ENCODE data around the gene MMP24. TPM values are rescaled to one million over a fixed set of nuclear protein-coding genes. Genes with fewer than 3 reads are reported as not detected.

Gene MMP24
- total and polyA plus RNA-seq, 2 experiments from 2014 or later: 2.0 to 27.3 TPM

- no peak for TF ChIP-seq POLR2AphosphoS5 (IDR thresholded peaks at IDR 0.05; ENCODE audit: low read depth)
- no peak for TF ChIP-seq JUNB (IDR thresholded peaks at IDR 0.05; ENCODE audit: unreplicated experiment)
- TF ChIP-seq ETS1 (IDR thresholded peaks at IDR 0.05): no peak
- no peak for TF ChIP-seq CREB1 (CRISPR knock-in tag; IDR thresholded peaks at IDR 0.05; ENCODE audit: low read depth)
- no peak for TF ChIP-seq EZH2phosphoT487 (IDR thresholded peaks at IDR 0.05; ENCODE audit: unreplicated experiment)
- no peak for TF ChIP-seq REST (IDR thresholded peaks at IDR 0.05; ENCODE audit: unreplicated experiment)
- TF ChIP-seq NANOG (IDR thresholded peaks at IDR 0.05; ENCODE audit: borderline replicate concordance): no peak
- no peak for TF ChIP-seq ZNF331 (CRISPR knock-in tag; IDR thresholded peaks at IDR 0.05; ENCODE audit: low read depth)
- no peak for TF ChIP-seq STAT1 (IDR thresholded peaks at IDR 0.05; ENCODE audit: unreplicated experiment)
These were observed 50.6 kb downstream of the MMP24 start (continued) for GRCh38 chr20:35277127-35277526.

DNA sequence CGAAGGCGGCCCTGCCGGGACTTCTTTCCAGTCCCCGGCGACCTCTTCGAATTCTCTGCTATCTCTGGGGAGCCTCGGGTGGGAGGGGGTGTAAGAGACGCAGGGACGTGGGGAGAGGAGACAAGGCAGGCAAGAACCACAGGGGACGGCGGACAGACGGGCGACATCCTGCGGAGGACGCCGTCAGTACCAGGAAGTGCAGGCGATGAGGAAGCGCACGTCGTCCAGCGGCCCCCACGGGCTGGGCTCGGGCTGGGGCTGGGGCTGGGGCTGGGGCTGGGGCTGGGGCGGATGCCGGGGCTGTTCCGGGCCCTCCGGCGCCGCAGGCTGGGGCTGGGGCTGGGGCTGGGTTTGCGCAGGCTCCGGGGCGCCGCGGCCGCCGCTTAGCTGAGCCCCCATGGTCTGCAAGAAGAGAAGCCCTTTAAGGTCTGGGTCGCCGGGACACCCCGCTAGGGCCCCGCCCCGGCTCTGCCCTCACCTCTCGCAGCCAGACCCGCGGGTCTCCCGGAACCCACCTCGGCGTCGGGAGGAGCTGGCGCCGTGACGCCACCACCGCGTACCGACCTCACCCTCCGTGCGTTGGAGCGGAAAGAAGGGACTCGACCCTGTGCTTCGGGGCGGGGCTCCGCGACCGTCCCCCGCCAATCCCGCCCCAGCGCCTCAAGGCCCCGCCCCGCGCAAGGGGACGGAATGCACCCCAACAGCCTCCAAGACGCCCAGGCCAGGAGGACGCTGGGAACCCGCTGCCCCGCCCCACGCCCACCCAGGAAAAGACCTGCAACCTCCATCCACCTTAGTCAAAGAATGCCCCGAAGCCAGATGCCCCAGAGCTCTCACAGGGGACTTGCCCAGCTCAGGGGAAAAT lies 51.3 kb downstream of the MMP24 start, which contains the start of gene MMP24OS:
TSS of gene MMP24OS (minus strand) at position 592 of the 865 bp plus-strand sequence. CDS start at position 399, 193 bp downstream.
- H3K4me3 ChIP-seq: peak within 1 kb of the TSS; percentile 83
- H3K4me1 ChIP-seq (ENCODE audit: insufficient read depth): peaks cover 11% of the 10 kb centered on the region; the same call in 1 of the 2 replicates
- peak within 1 kb of the TSS; percentile 98 for H3K27ac ChIP-seq (ENCODE audit: low read depth)
- H3K27me3 Mint-ChIP-seq (ENCODE audit: insufficient read depth, low read depth, poor library complexity): peaks cover 37% of the 10 kb centered on the region
- H3K9me2 ChIP-seq (ENCODE audit: insufficient read depth): no peaks in the 10 kb centered on the region
- H3F3A ChIP-seq (replicated peaks; ENCODE audit: low read depth): peaks cover 41% of the 10 kb centered on the region
- TF ChIP-seq ZNF114 (CRISPR knock-in tag; IDR thresholded peaks at IDR 0.05) (no peak), CTCF (conservative IDR thresholded peaks at IDR 0.05; ENCODE audit: low read depth in 2 of 2) (peak in 1 of 2 experiments; percentile 42; a peak in 2 of 4 replicates), CREB1 (CRISPR knock-in tag; IDR thresholded peaks at IDR 0.05; ENCODE audit: low read depth) (peak; percentile 83), POLR2AphosphoS5 (IDR thresholded peaks at IDR 0.05; ENCODE audit: low read depth) (peak; percentile 96), REST (IDR thresholded peaks at IDR 0.05; ENCODE audit: unreplicated experiment) (no peak), EZH2phosphoT487 (IDR thresholded peaks at IDR 0.05; ENCODE audit: unreplicated experiment) (no peak), ETS1 (IDR thresholded peaks at IDR 0.05) (0 out of 2 replicates have a peak, but pooled peaks have one; percentile 11)
- no peaks in the 10 kb centered on the region; the same call in 2 of the 3 replicates for H3K9me3 Mint-ChIP-seq
- H2AFZ ChIP-seq: no peak within 1 kb of the TSS
- peak; percentile 85 for ATAC-seq
- H3K4me1 Mint-ChIP-seq: peaks cover 11% of the 10 kb centered on the region; the same call in 2 of the 3 replicates
- 0 out of 2 replicates have a peak, but pooled peaks cover 17% of the 10 kb centered on the region for H4K20me1 ChIP-seq (replicated peaks; ENCODE audit: insufficient read depth)
- H3K79me2 ChIP-seq (replicated peaks; ENCODE audit: insufficient read depth): peaks cover 26% of the 10 kb centered on the region
- H3K36me3 ChIP-seq (ENCODE audit: insufficient read depth): peaks cover 14% of the 10 kb centered on the region
- DNase-seq (ENCODE audit: low spot score): peak; percentile 95
- peak within 1 kb of the TSS; percentile 97 for H3K4me2 ChIP-seq
- peak within 1 kb of the TSS; percentile 96 for H3K27ac Mint-ChIP-seq
- no peaks in the 10 kb centered on the region for H3K27me3 ChIP-seq (ENCODE audit: insufficient read depth)
- peaks cover 46% of the 10 kb centered on the region for H3K36me3 Mint-ChIP-seq (ENCODE audit: low read depth)
- H3K4me3 Mint-ChIP-seq: peak within 1 kb of the TSS; percentile 86

All from GM23338 (cell line).